Erythroblast (primary cell): Measurements from ENCODE around the gene IGF2BP3.
"Not testable (repeated sequence)": the region's sequence is repeated elsewhere in the genome, so short reads cannot be mapped to it uniquely, and the experiment has no call there.

Experiments used
- DNase-seq, 2 experiments: peaks; one replicate each; lab custom pipeline; 2025; lab: John Stamatoyannopoulos, UW
- GATA1 ChIP-seq: IDR thresholded peaks from 2 replicates; pipeline ENCODE4 v1.6.1; 2011; ENCODE audit warnings: low read depth, mild to moderate bottlenecking, control low read depth, low read length, moderate library complexity
- POLR2A ChIP-seq: IDR thresholded peaks from 2 replicates; pipeline ENCODE4 v1.6.1; 2011; ENCODE audit warnings: mild to moderate bottlenecking, low read length

IGF2BP3 gene

DNA sequence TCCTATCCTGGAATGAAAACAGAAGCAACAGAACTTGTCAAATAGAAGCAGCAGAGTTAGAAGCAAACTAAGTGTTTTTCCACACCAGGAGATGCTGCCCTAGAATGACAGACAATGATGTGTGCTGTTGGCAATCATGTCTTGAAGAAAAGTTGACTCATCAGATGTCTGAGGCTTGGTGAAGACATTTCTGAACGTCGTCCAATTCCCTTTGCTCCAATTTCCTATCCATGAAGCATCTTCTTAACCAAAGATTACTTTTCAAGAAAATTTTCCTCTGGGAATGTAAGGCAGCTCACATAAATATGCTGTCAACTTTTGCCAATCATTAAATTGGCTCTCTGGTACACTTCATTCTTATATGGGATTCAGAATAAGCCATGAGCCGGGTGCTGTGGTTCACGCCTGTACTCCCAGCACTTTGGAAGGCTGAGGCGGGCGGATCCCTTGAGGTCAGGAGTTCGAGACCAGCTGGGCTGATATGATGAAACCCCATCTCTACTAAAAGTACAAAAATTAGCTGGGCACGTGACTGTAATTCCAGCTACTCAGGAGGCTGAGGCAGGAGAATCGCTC lies 136.5 kb downstream of the IGF2BP3 start:
- TF ChIP-seq GATA1 (no peak), POLR2A (no peak)
- DNase-seq = peak in 1 of 2 experiments; percentile 9

DNA sequence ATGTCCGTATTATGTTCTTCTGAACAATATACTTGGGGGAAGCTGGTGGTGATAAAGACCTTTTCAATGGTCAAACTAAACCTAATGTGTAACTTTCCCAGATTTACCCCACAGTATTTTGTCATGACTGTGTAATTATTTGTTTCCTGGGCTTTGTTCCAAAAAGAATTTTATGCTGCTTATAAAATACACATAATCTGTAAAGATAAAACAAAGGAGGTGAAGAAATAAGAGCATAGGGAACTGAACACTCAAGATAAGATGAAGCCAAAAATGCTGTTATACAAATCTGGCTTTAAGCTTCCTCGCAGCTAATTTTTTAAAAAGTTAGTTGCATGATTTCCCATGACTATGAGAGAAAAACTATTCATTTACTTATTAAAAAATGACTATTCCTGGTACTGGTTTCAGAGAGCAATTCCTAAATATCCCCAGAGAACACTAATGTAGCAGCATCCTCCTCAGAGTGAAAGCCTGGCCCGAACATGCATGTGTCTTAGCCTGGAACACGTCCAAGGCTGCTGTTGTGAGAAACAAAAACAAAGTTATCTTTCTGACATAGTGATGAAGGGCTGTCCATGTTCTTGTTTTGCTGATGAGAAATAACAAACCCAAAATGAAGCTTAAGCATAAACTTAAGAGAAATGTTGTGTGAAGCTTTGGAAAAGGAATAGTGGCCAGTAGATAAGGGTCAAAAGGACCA lies 137.2 kb downstream of the IGF2BP3 start:
- DNase-seq = no peak
- no peak for TF ChIP-seq GATA1
- no peak for TF ChIP-seq POLR2A

DNA sequence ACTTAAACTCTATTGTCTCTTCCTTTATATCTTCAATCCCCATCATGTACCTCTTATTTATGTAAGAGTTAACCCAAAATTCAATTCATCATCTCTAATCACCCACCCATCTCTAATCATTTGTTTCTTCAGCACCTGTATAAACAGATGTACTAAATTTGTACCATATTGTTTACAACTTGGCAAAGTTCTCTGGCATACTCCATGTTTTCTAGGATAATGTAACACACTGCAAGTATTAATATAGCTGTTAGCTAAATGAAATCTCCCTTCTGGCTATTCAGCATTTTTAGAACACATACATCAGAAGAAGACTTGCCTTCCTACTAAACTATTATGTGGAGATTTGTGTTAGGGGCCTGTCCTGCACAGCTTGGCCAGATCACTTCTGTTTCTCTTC lies 138.1 kb downstream of the IGF2BP3 start:
- TF ChIP-seq POLR2A = no peak
- no peak for TF ChIP-seq GATA1
- DNase-seq = no peak

DNA sequence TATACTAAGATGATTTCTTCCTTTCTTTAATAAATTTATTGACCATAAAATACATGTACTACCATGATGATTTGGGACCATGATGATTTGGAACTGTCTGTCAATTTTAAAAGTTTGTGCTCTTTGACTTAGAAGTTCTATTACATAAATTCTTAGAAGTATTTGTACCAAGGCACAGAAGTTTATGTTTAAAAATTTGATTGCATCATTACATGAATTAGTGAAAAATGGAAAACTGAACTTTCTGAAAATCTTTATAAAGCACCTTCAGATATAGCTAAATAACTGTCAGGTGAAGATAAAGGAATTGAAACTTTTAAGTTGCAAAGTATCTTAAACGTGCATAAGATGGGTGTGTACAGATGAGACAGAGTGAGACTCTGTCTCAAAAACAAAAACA lies 139.2 kb downstream of the IGF2BP3 start:
- TF ChIP-seq GATA1 (no peak), POLR2A (no peak)
- no peak for DNase-seq

DNA sequence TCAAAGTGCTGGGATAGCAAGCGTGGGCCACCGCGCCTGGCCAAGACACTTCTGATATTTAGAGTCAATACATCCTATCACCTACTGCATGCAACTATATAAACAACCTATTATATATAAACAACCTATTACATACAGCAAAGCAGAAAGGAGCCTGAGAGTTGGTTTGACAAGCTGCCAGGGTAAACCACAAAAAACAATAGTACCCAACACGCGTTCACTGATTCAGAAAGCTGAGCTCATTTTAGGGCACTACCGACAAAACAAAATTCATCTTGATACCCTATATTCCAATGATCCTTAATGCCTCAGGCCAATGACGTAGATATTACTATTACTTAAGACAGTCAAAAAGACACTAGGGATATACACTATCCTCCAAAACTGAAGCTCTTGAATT lies 154.9 kb downstream of the IGF2BP3 start:
- DNase-seq = no peak

DNA sequence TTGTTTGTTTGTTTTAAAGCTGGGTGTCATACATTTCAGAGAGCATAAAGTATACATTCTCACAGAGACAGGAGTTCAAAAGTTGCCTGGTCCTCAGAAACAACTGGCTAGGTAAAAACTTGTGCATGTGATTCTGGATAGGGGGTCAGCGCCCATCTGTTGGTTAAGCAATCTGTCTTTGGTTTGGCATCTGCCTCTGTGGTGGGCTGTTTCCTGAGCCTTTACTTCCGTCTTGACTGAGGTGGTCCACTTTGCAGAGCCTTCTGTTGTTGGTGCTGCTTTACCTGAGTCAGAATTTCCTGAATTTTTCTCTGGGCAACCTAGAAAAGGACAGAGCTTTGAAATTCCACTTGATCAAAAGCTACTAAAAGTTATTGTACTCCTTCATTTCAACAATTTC lies 158.2 kb downstream of the IGF2BP3 start:
- not testable (repeated sequence) for DNase-seq

More for the DNA sequence above, 154.9 kb downstream of the IGF2BP3 start:
- TF ChIP-seq POLR2A (no peak), GATA1 (no peak)

DNA sequence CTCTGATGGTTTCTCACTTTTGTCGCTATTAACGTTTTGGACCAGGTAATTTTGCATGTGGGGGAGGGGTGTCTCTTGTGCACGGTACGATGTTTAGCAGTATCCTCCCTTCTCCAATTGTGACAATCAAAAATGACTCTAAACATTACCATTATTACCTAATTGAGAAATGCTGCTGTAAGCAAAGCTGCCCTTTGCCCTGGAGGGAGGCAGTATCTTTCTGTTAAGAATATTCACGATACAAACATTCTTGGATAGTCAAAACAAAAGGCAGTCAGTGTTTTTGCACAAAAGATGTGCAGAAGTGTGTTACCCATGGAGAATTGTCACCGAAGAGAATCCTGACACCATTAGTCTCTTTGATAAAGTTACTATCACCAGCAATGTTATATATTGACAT lies 161.5 kb downstream of the IGF2BP3 start:
- DNase-seq = no peak
- TF ChIP-seq POLR2A = no peak
- no peak for TF ChIP-seq GATA1

DNA sequence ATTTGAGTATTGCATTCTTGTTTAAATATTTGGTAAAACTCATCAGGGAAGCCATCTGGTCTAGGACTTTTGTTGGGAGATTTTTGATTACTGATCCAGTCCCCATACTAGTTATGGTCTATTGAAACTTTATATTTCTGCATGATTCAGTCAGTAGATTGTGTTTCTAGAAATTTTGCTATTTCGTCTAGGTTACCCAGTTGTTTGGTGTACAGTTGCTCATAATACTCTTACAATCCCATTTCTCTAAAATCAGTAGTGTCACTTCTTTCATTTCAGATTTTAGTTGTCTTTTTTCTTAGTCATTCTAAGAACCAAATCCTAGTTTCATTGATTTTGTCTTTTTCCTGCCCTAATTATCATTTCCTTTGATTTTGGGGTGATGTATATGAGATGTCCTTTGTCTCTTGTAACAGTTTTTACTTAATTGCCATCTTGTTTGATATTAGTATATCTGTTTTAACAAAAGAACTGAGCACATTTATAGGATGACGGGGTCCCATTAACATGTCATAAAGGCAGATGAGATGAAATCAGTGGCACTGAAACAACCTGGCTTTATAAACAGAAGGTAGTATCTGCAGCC lies 163.3 kb downstream of the IGF2BP3 start:
- TF ChIP-seq POLR2A (no peak), GATA1 (no peak)
- no peak for DNase-seq

DNA sequence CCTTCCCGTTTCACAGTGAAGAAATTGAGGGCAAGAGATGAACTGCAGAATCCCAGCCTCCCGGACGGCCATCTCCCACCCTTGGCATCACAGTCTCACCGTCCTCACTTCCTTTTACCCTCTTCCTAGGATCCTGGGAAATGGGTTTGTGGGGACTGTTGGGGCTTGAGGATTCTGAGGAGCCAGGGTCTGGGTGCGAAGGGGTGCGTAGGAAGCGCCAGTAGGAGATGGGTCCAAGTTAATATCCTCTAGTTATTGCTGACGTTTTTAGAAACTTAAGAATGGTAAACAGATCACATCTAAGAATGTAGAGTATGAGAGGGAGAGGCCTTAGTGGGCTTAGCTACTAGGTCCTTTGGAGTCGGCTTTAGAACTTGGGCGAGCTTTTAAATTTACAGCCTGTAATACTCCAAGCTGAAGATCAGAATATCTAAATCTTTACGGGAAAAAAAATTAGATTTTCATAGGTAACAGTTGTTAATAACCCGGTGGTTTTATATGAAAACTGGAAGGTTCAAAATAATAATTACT lies 170.5 kb downstream of the IGF2BP3 start:
- peak in 1 of 2 experiments; percentile 69 for DNase-seq
- no peak for TF ChIP-seq POLR2A
- no peak for TF ChIP-seq GATA1

DNA sequence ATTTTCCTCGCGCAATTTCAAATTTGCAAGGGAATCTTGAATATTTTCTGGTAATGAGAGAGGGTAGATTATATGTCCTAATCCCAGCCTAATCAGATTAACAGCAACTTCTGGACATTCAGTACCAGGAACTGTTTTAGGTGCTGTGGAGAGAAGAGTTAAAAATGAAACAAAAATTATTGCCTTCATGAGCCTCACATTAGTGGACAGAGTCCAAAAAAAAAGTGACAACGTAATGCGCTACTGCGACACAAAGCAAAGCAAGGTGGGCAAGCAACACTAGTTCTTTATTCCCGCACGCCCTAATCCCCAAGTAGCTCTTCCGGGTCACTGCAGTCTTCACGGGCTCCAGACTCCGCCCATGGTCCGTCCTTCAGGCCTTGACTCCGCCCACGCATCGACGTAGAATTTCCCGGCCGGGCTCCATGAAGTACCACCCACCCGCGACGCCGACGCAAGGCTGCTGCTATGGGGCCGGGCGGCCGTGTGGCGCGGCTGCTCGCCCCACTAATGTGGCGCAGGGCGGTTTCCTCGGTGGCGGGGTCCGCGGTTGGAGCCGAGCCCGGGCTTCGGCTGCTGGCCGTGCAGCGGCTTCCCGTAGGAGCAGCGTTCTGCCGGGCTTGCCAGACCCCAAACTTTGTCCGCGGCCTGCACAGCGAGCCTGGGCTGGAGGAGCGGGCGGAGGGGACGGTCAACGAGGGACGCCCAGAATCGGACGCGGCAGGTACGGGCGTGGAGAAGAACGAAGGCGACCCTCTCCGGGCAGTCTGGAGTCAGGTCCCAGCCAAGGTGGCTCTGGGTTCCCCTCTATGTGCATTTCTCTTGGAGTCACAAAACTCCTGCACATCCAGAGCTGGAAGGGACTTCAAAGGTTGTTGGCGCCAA lies 171.2 kb downstream of the IGF2BP3 start, which contains the start of gene MALSU1:
Gene MALSU1 (plus strand): TSS at position 455 of the 885 bp plus-strand sequence. CDS start 14 bp downstream, at position 469.
- TF ChIP-seq POLR2A (peak; percentile 92), GATA1 (no peak)
- DNase-seq = peak; percentile 98 to 99

DNA sequence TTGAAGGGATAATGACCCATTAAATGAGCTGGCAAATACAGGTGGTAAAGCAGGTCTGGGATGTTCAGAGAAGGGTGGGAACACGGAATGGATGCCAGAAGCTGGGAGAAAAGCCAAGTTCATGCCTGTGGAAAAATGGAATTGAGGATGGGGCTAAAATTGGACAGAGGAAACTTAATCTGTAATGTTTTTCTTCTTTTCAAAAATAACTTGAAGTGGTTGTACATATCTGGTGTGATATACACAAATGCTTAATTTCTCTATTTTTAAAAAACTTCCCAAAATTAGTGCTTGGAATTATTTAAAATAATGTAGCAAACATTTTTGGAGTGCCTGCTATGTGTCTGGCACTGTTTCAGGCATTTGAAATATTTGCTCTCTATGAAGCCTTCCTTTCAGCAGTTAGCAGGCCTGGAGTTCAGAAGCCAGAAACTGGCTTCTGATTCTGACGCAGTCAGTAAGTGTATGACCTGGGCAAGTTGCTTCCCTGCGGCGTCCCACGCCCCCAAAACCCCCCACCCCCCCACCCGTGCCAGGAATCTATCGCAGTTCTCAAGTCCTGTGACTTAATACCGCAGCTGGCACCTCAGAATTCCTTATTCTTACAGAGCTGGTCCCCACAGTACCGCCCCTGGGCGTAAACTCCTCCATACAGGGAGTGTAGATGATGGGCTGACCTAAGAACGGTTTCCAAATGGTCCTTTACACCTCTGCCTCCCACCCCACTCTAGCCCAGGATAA lies 172.0 kb downstream of the IGF2BP3 start:
- TF ChIP-seq GATA1 (no peak), POLR2A (no peak)
- no peak for DNase-seq

DNA sequence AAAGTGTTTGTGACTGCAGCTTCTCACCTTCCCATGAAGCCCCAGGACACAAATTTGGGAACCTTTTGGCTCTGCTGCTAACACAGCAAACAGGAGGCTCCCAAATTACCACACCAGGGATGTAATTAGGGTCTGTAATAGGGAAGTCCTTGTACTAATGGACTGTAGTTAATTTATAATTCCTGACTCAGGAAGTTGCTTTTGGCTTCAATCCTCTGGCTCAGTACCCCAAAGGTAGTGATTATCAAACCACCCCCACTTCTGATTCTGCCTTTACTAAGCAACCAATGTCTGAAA lies 174.9 kb downstream of the IGF2BP3 start:
- DNase-seq = no peak
- TF ChIP-seq POLR2A (no peak), GATA1 (no peak)

DNA sequence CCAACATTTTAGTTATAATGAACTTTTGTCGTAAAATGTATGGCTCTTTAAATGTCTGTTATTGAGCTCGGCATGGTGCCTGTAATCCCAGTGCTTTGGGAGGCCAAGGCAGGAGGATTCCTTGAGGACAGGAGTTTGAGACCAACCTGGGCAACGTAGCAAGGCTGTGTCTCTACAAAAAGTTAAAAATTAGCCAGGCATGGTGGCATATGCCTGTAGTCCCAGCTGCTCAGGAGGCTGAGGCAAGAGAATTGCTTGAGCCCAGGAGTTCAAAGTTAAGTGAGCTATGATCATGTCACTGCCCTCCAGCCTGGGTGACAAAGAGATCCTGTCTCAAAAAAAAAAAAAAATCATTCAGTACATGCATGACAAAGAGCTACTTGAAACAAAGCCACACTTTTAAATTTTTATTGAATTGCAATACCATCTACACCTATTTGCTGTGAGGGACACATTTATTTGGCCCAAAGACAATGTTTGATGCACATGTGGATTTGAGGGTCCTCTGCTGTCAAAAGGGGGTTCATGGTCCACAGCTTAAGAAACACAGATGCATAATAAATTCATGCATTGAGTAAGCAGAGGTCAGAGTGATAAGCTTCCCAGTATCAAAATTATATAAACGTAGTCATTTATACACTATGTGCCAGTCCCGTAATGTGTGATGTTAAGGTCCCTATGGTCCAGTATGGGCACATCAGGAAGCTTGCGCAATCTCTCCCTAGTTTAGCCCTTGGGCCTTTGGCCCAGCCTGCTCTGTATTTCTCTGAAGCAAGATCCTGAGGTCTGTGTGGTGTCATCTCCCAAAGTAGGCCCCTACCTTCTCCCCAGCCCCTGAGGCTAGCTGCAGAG lies 175.5 kb downstream of the IGF2BP3 start:
- TF ChIP-seq GATA1 = no peak
- TF ChIP-seq POLR2A = no peak
- DNase-seq = no peak
